Lower leg skin (tissue), 3 donors: ENCODE data around the gene TTC12.

ENCODE experiments used
- CTCF ChIP-seq, 3 donors: fragments of 450-650 bp; IDR thresholded peaks; one replicate each; pipeline ENCODE4 v1.5.1; 2016; ENCODE audit warnings: antibody characterized with exemption in 3 of 3, mild to moderate bottlenecking in 3 of 3, moderate library complexity in 2 of 3
- POLR2A ChIP-seq, 2 donors: fragments of 450-650 bp; IDR thresholded peaks; one replicate each; pipeline ENCODE4 v1.6.1; 2016 to 2017; ENCODE audit warnings: antibody characterized with exemption in 2 of 2, mild to moderate bottlenecking in 1 of 2, moderate library complexity in 1 of 2

GRCh38 chr11:113274713-113275582 is 39.4 kb upstream of the TTC12 start:
- TF ChIP-seq CTCF (IDR thresholded peaks at IDR 0.05) (no peak), POLR2A (IDR thresholded peaks at IDR 0.05) (no peak)
